HepG2 (cell line): ENCODE measurements around the gene XRCC1.

Source experiments
- RBM22 ChIP-seq: fragments of 200-400 bp; formaldehyde crosslinking; optimal IDR thresholded peaks from 2 replicates; pipeline ENCODE3; 2017; ENCODE audit warnings: mild to moderate bottlenecking, low read length, moderate library complexity
- RNF2 ChIP-seq: fragments of 450-650 bp; conservative IDR thresholded peaks from 2 replicates; pipeline ENCODE4 v1.6.1; 2016; ENCODE audit warnings: low read depth
- ZNF552 ChIP-seq: sonication (generic); formaldehyde crosslinking; IDR thresholded peaks from 2 replicates; pipeline ENCODE4 v1.9.0; 2022; ENCODE audit warnings: missing genetic modification reagents, mild to moderate bottlenecking, borderline replicate concordance

- no peak for TF ChIP-seq RNF2
- TF ChIP-seq RBM22 = no peak
- no peak for TF ChIP-seq ZNF552 (CRISPR knock-in tag)
Observed at GRCh38 chr19:43563816-43564457, 11.4 kb downstream of the XRCC1 start.
